Stomach (tissue), 9 donors: Measurements from ENCODE around the gene STOML1. TPM values are rescaled to one million over a fixed set of nuclear protein-coding genes. Genes with fewer than 3 reads are reported as not detected.
A peak's percentile ranks its signal among the peaks of the same experiment; 100 is the strongest.

ENCODE experiments used
- DNase-seq, 2 donors: peaks; one replicate each; pipeline versions ENCODE4 v3.0.0 to v3.0.0-alpha.2; 2013 to 2019
- H3K27ac ChIP-seq, 5 donors: fragments of 200-600 bp in 4 of 5; sonication (generic) in 4 of 5; one replicate each; pipeline ENCODE4 v1.5.1; 2013 to 2019; ENCODE audit warnings: mild to moderate bottlenecking in 1 of 5, moderate library complexity in 1 of 5
- H3K27me3 ChIP-seq, 3 donors: fragments of 200-600 bp; sonication (generic); one replicate each; pipeline ENCODE4 v1.5.1; 2017 to 2019; ENCODE audit warnings: mixed run types in 1 of 3
- H3K36me3 ChIP-seq, 4 donors: fragments of 200-600 bp; sonication (generic); 1 replicate in 3 of 4; 2 replicates in 1 of 4; pipeline ENCODE4 v1.5.1; 2016 to 2019
- H3K4me1 ChIP-seq, 4 donors: fragments of 200-600 bp; sonication (generic); one replicate each; pipeline ENCODE4 v1.5.1; 2016 to 2019
- H3K4me3 ChIP-seq, 4 donors: fragments of 200-600 bp; sonication (generic) in 3 of 4; one replicate each; pipeline ENCODE4 v1.5.1; 2016 to 2019; ENCODE audit warnings: mild to moderate bottlenecking in 1 of 4
- H3K9me3 ChIP-seq, 4 donors: fragments of 200-600 bp; sonication (generic); one replicate each; pipeline ENCODE4 v1.5.1; 2016 to 2019
- EP300 ChIP-seq: sonication (generic); formaldehyde crosslinking; IDR thresholded peaks from one replicate; pipeline ENCODE4 v1.6.1; 2017; ENCODE audit warnings: antibody characterized with exemption
- POLR2A ChIP-seq, 4 donors: fragments of 450-650 bp; IDR thresholded peaks; one replicate each; pipeline ENCODE4 v1.6.1; 2016; ENCODE audit warnings: antibody characterized with exemption in 4 of 4, control low read depth in 2 of 4, mild to moderate bottlenecking in 1 of 4, moderate library complexity in 1 of 4
- POLR2AphosphoS5 ChIP-seq, 3 donors: sonication (generic); formaldehyde crosslinking; IDR thresholded peaks; one replicate each; pipeline ENCODE4 v1.6.1; 2016; ENCODE audit warnings: antibody characterized with exemption in 3 of 3
- WGBS, 5 donors: extraction: QIAGEN DNeasy Blood & Tissue Kit in 3 of 5; methylation state at CpG; one replicate each; pipeline versions ENCODE4 v1.1.5 to v1.1.7; 2013 to 2018; 5-methylcytosine and 5-hydroxymethylcytosine counted together
- intact Hi-C: fragments of 100-400 bp; cut with DNase I; formaldehyde crosslinking; loops from one replicate; pipeline ENCODE4 v1.15.1; 2023; ENCODE audit warnings: low total_unique reads
- polyA plus RNA-seq, 3 donors: library from polyadenylated mRNA; stranded (reverse); fragments of 200-250 nt; gene quantifications; one replicate each; pipeline ENCODE4 v1.2.3, GENCODE V29; 2013
- total RNA-seq, 5 donors: library from RNA; depleted of rRNA; stranded (reverse); fragments of >200 nt; gene quantifications; one replicate each; pipeline versions ENCODE4 v1.1.0 to v1.2.3, GENCODE V29; 2014 to 2016
- TF ChIP-seq, protein P1 (sequence below), 7 experiments: fragments of 450-650 bp in 4 of 7; fragments of 200-600 bp in 3 of 7; sonication (generic) in 3 of 7; IDR thresholded peaks; one replicate each; pipeline ENCODE4 v1.5.1; 2016 to 2019; ENCODE audit warnings: antibody characterized with exemption in 7 of 7, control low read depth in 2 of 7, mild to moderate bottlenecking in 1 of 7
- donor health status: healthy with polysubstance abuse.
- donor health status: Bipolar disorder and iron deficiency.
- donor health status: healthy.

The STOML1 gene
- total and polyA plus RNA-seq, 8 donors: 5.3 to 26.4 (median 9.8) TPM

DNA sequence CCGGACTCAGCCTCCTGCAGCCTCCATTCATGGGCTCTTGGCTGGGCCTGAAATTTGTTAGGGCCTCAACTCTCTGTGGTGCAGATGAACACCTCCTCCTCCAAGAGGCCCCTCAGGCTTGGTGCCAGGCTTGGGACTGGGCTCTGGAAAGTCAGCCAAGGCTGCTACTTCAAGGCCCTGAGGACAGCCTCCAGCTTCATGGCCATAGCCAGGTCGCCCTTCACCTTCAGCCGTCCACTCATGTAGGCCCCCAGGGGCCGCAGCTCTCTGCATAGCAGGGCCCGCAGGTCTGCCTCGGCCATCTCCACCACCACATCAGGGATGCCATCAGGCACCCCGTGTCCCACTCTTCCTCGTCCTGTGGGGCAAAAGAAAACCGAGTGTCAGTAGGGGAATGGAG, 8.3 kb downstream of the STOML1 start:
- no peak overlapping the region for H3K4me3 ChIP-seq
- WGBS, 5 donors: 80 to 97% (median 95%) methylated on average over 8 to 9 of the region's 9 CpGs
- H3K36me3 ChIP-seq: peaks cover 0 to 37% (median 14%) of the 10 kb centered on the region in 4 donors

DNA sequence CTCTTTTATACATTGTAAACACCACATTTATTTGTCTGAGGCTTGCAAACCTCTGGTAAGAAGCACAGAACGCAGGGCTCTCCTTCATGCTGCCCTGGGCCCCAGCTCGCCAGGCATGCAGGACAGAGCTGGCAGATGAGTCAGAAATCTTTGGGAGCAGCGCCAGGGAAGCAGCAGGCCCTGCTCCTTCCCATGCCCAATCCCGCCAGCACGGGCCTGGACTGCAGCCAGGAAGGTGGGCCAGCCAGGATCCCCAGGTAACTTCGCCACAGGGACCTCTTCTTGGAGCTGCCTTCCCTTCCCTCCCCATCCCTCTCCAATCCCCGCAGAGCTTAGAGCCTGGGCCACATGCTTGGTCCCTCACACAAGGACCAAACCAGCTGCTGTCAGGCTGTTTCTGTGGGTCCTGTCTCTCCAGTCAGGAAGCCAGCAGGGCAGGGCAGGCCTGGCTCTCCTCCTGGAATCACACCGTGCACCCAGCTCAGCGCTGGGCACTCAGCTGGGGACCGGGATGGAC, 8.8 kb downstream of the STOML1 start:
- peak in 1 of 2 donors; percentile 75 for DNase-seq
- peak overlapping the region in 1 of 4 donors; percentile 3 for H3K4me3 ChIP-seq
- no peaks in the 10 kb centered on the region for H3K9me3 ChIP-seq
- H3K36me3 ChIP-seq: peaks cover 0 to 32% (median 12%) of the 10 kb centered on the region in 4 donors
- intact Hi-C loops: no loop called here
- no peak for TF ChIP-seq EP300
- TF ChIP-seq POLR2A (IDR thresholded peaks at IDR 0.05): no peak
- TF ChIP-seq POLR2AphosphoS5 (IDR thresholded peaks at IDR 0.05): no peak
- TF ChIP-seq, protein P1, sequence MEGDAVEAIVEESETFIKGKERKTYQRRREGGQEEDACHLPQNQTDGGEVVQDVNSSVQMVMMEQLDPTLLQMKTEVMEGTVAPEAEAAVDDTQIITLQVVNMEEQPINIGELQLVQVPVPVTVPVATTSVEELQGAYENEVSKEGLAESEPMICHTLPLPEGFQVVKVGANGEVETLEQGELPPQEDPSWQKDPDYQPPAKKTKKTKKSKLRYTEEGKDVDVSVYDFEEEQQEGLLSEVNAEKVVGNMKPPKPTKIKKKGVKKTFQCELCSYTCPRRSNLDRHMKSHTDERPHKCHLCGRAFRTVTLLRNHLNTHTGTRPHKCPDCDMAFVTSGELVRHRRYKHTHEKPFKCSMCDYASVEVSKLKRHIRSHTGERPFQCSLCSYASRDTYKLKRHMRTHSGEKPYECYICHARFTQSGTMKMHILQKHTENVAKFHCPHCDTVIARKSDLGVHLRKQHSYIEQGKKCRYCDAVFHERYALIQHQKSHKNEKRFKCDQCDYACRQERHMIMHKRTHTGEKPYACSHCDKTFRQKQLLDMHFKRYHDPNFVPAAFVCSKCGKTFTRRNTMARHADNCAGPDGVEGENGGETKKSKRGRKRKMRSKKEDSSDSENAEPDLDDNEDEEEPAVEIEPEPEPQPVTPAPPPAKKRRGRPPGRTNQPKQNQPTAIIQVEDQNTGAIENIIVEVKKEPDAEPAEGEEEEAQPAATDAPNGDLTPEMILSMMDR (IDR thresholded peaks at IDR 0.05): no peak
- peak overlapping the region; percentile 69 to 96 (median 88) for H3K27ac ChIP-seq
- no peaks in the 10 kb centered on the region for H3K27me3 ChIP-seq
- 29 to 44% (median 43%) methylated on average over 2 to 10 of the region's 10 CpGs for WGBS, 5 donors
- peaks cover 46 to 75% (median 52%) of the 10 kb centered on the region in 4 donors for H3K4me1 ChIP-seq

More for the DNA sequence above, 8.3 kb downstream of the STOML1 start:
- Histone ChIP-seq H3K27ac (peak overlapping the region; percentile 69 to 96 (median 88)), H3K27me3 (no peaks in the 10 kb centered on the region), H3K4me1 (peaks cover 51 to 80% (median 56%) of the 10 kb centered on the region in 4 donors), H3K9me3 (no peaks in the 10 kb centered on the region)
- intact Hi-C loops: no loop called here
- TF ChIP-seq POLR2A (IDR thresholded peaks at IDR 0.05): no peak
- no peak for TF ChIP-seq POLR2AphosphoS5 (IDR thresholded peaks at IDR 0.05)
- TF ChIP-seq EP300: no peak
- TF ChIP-seq, protein P1 (IDR thresholded peaks at IDR 0.05): no peak
- DNase-seq: no peak

DNA sequence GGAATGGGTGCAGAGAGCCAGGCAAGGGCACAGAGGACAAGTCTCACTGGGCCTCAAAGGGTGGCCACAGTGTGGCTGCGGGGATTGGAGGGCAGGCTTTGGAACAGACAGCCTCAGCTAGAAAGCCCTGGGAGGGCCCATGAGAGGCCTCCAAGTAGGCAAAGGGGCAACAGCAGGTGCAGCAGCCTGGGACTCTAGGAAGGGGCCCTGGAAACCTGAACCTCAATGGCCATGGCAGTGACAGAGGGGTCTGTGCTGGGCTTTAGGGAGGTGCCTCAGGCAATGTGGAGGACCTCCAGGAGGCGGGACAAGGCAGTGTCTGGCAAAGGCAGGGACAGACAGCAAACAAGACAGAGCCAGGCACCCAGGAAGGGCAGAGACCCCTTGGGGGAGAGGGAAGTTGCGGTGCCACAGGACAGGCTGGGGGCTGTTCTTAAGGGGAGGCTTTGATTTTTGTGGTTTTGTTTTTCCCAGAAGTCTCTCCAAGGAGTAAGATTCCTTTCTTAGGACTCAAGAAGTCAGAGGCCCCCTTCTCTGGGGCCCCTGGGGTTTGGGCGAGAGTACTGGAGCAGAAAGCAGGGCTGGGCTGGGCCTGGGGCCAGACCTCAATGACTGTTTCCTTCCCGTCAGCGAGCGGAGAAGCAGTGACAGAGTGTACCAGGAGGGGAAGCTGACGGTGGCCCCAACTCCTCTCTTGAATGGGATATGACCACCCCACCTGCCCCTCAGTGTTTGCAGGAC, 9.7 kb downstream of the STOML1 start:
- H3K4me1 ChIP-seq: peaks cover 44 to 66% (median 47%) of the 10 kb centered on the region in 4 donors
- TF ChIP-seq POLR2AphosphoS5 (IDR thresholded peaks at IDR 0.05): peak; percentile 24 to 79 (median 79)
- TF ChIP-seq POLR2A (IDR thresholded peaks at IDR 0.05): no peak
- intact Hi-C loops: no loop called here
- peak overlapping the region in 1 of 4 donors; percentile 3 for H3K4me3 ChIP-seq
- H3K36me3 ChIP-seq: peaks cover 0 to 27% (median 8%) of the 10 kb centered on the region in 4 donors
- WGBS, 5 donors: 15 to 32% (median 20%) methylated on average over 8 of the region's 8 CpGs
- DNase-seq: peak; percentile 72 to 91
- no peaks in the 10 kb centered on the region for H3K9me3 ChIP-seq
- no peaks in the 10 kb centered on the region for H3K27me3 ChIP-seq
- H3K27ac ChIP-seq: peak overlapping the region; percentile 69 to 96 (median 88)

DNA sequence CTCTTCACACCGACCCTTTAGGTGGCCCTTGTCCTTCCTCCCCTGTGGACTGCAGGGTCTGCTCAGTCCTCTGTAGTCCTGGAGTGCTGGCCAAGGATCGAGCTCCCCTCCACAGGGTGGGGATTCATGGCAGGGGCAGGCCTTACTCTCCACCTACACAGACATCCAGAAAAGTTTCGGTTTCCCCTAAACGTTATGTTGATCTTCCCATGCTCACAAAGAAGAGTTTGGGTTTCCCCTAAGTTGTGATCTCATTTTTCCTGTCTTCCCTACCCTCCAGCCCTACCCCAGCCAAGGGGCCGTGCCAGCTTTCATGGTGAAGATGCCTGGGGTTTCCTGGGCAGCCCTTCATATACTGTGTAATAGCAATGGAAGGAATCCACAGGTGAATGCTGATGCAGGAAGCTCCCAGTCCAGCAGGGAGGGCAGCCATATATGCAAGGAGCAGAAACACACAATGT, 10.3 kb downstream of the STOML1 start:
- peak overlapping the region; percentile 37 to 96 (median 88) for H3K27ac ChIP-seq
- H3K4me3 ChIP-seq: no peak overlapping the region
- no peak for TF ChIP-seq POLR2A (IDR thresholded peaks at IDR 0.05)
- TF ChIP-seq, protein P1 (IDR thresholded peaks at IDR 0.05): no peak
- no peak for TF ChIP-seq POLR2AphosphoS5 (IDR thresholded peaks at IDR 0.05)
- no peak for TF ChIP-seq EP300
- H3K4me1 ChIP-seq: peaks cover 44 to 60% (median 47%) of the 10 kb centered on the region in 4 donors
- no peaks in the 10 kb centered on the region for H3K27me3 ChIP-seq
- H3K9me3 ChIP-seq: no peaks in the 10 kb centered on the region
- no peak for DNase-seq
- H3K36me3 ChIP-seq: peaks cover 0 to 22% (median 8%) of the 10 kb centered on the region in 4 donors
- 32 to 47% (median 35%) methylated on average over 5 of the region's 5 CpGs for WGBS, 5 donors
- intact Hi-C loops: no loop called here
